ENCODE measurements around the gene KAZN.

Gene KAZN

GRCh38 chr1:15066191-15066590 is 467.7 kb downstream of the KAZN start:
- peak overlapping the region; percentile 72 for H3K4me2 ChIP-seq (ENCODE audit: low read depth, low read length, poor library complexity, severe bottlenecking)
- H2AFZ ChIP-seq (ENCODE audit: low read length) = peak overlapping the region; percentile 42; the same call in 1 of the 2 replicates
- H3K9ac ChIP-seq (ENCODE audit: low read depth, low read length, poor library complexity, severe bottlenecking) = peak overlapping the region; percentile 73
- H4K20me1 ChIP-seq (ENCODE audit: insufficient read depth, low read length, poor library complexity, severe bottlenecking) = no peaks in the 10 kb centered on the region
- H3K36me3 ChIP-seq (ENCODE audit: insufficient read depth, low read length) = no peaks in the 10 kb centered on the region
- peak overlapping the region; percentile 65 for H3K4me3 ChIP-seq (ENCODE audit: low read length, poor library complexity, severe bottlenecking)
- no peaks in the 10 kb centered on the region for H3K9me2 ChIP-seq (replicated peaks; ENCODE audit: low read depth, low read length)
- H3K79me2 ChIP-seq (ENCODE audit: insufficient read depth, low read length) = no peaks in the 10 kb centered on the region
- peaks cover 5% of the 10 kb centered on the region; the same call in 1 of the 2 replicates for H3K9me3 ChIP-seq (ENCODE audit: insufficient read depth, low read depth, low read length)
- H3F3A ChIP-seq (ENCODE audit: low read depth) = no peaks in the 10 kb centered on the region
- no peaks in the 10 kb centered on the region for H3K27me3 ChIP-seq (ENCODE audit: insufficient read depth, low read length, poor library complexity, severe bottlenecking)
- H3K4me1 ChIP-seq (ENCODE audit: insufficient read depth, low read length, poor library complexity, severe bottlenecking) = peaks cover 32% of the 10 kb centered on the region
- TF ChIP-seq EZH2phosphoT487 (IDR thresholded peaks at IDR 0.05; ENCODE audit: borderline replicate concordance) (no peak), CTCF (conservative IDR thresholded peaks at IDR 0.05; ENCODE audit: low read length) (no peak)

GRCh38 chr1:15067148-15067547 is 468.7 kb downstream of the KAZN start:
- Histone ChIP-seq H3K9me3 (ENCODE audit: insufficient read depth, low read depth, low read length) (peaks cover 4% of the 10 kb centered on the region; the same call in 1 of the 2 replicates), H3K9ac (ENCODE audit: low read depth, low read length, poor library complexity, severe bottlenecking) (peak overlapping the region; percentile 73), H3K79me2 (ENCODE audit: insufficient read depth, low read length) (no peaks in the 10 kb centered on the region), H3K4me3 (ENCODE audit: low read length, poor library complexity, severe bottlenecking) (peak overlapping the region; percentile 65), H3K4me1 (ENCODE audit: insufficient read depth, low read length, poor library complexity, severe bottlenecking) (peaks cover 32% of the 10 kb centered on the region), H2AFZ (ENCODE audit: low read length) (peak overlapping the region; percentile 42; the same call in 1 of the 2 replicates), H3K27me3 (ENCODE audit: insufficient read depth, low read length, poor library complexity, severe bottlenecking) (no peaks in the 10 kb centered on the region), H3F3A (ENCODE audit: low read depth) (no peaks in the 10 kb centered on the region), H3K36me3 (ENCODE audit: insufficient read depth, low read length) (no peaks in the 10 kb centered on the region), H4K20me1 (ENCODE audit: insufficient read depth, low read length, poor library complexity, severe bottlenecking) (no peaks in the 10 kb centered on the region), H3K4me2 (ENCODE audit: low read depth, low read length, poor library complexity, severe bottlenecking) (peak overlapping the region; percentile 72), H3K9me2 (replicated peaks; ENCODE audit: low read depth, low read length) (no peaks in the 10 kb centered on the region)
- TF ChIP-seq EZH2phosphoT487 (IDR thresholded peaks at IDR 0.05; ENCODE audit: borderline replicate concordance) (no peak), CTCF (conservative IDR thresholded peaks at IDR 0.05; ENCODE audit: low read length) (no peak)

GRCh38 chr1:15068152-15068551 is 469.7 kb downstream of the KAZN start:
- H3K4me1 ChIP-seq (ENCODE audit: insufficient read depth, low read length, poor library complexity, severe bottlenecking) = peaks cover 32% of the 10 kb centered on the region
- no peak overlapping the region for H3K4me2 ChIP-seq (ENCODE audit: low read depth, low read length, poor library complexity, severe bottlenecking)
- H3K27me3 ChIP-seq (ENCODE audit: insufficient read depth, low read length, poor library complexity, severe bottlenecking) = no peaks in the 10 kb centered on the region
- H3K9me3 ChIP-seq (ENCODE audit: insufficient read depth, low read depth, low read length) = no peaks in the 10 kb centered on the region
- no peaks in the 10 kb centered on the region for H3K79me2 ChIP-seq (ENCODE audit: insufficient read depth, low read length)
- H3K4me3 ChIP-seq (ENCODE audit: low read length, poor library complexity, severe bottlenecking) = no peak overlapping the region
- H2AFZ ChIP-seq (ENCODE audit: low read length) = no peak overlapping the region
- no peaks in the 10 kb centered on the region for H3F3A ChIP-seq (ENCODE audit: low read depth)
- no peak for TF ChIP-seq EZH2phosphoT487 (IDR thresholded peaks at IDR 0.05; ENCODE audit: borderline replicate concordance)
- no peak for TF ChIP-seq CTCF (conservative IDR thresholded peaks at IDR 0.05; ENCODE audit: low read length)
- H3K9ac ChIP-seq (ENCODE audit: low read depth, low read length, poor library complexity, severe bottlenecking) = no peak overlapping the region
- no peaks in the 10 kb centered on the region for H4K20me1 ChIP-seq (ENCODE audit: insufficient read depth, low read length, poor library complexity, severe bottlenecking)
- no peaks in the 10 kb centered on the region for H3K36me3 ChIP-seq (ENCODE audit: insufficient read depth, low read length)
- no peaks in the 10 kb centered on the region for H3K9me2 ChIP-seq (replicated peaks; ENCODE audit: low read depth, low read length)
